Erythroblast (primary cell): ENCODE measurements around the gene MIER1.

Experiments used
- GATA1 ChIP-seq: IDR thresholded peaks from 2 replicates; pipeline ENCODE4 v1.6.1; 2011; ENCODE audit warnings: low read depth, mild to moderate bottlenecking, control low read depth, low read length, moderate library complexity
- POLR2A ChIP-seq: IDR thresholded peaks from 2 replicates; pipeline ENCODE4 v1.6.1; 2011; ENCODE audit warnings: mild to moderate bottlenecking, low read length

- TF ChIP-seq POLR2A (no peak), GATA1 (no peak)
Observed at GRCh38 chr1:66917476-66917875, 7.3 kb upstream of the MIER1 start.
